Epidermal melanocyte (primary cell): ENCODE results near the gene PTPN18.

Experiments
- DNase-seq: peaks from one replicate; pipeline ENCODE4 v3.0.0; 2011; ENCODE audit warnings: low spot score; ENCODE audit not compliant: insufficient read length

Gene PTPN18

DNA sequence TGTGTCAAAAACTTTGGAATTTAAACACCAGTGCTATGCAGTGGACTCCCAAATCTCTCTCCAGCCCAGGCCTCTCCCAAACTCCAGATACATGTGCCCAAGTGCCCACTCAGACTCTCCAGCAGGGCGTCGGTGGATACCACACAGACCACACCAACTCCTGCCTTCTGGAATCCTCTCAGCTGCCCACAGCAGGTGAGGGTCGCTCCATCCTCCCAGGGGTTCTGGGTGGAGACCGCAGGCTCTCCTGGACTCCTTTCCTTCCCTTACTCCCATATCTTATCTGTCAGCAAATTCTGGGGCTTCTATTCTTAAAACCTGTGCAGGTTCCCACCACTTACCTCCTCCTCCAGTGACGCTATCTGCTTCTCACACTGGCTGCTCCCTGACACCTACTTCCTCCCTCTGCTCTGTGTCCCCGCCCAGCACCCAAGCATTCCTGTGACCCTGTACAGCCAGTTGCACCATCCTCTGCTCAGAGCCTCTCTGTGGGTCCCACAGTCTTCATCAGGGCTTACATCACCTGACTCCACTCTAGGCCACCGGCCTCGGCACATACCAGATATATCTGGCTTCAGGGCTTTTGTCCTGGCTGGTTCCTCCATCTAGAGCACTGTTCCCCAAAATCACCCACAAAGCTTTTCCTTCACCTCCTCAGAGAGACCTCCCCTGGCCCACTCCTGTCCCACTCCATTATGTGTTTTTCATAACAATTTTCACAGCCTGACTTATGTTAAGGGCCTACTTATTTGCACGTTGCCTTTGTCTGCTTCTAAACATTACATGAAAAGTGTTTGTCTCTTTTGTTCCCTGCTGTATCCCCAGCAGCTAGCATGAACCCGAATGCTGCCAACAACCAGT lies 15.7 kb upstream of the PTPN18 start:
- no peak for DNase-seq

DNA sequence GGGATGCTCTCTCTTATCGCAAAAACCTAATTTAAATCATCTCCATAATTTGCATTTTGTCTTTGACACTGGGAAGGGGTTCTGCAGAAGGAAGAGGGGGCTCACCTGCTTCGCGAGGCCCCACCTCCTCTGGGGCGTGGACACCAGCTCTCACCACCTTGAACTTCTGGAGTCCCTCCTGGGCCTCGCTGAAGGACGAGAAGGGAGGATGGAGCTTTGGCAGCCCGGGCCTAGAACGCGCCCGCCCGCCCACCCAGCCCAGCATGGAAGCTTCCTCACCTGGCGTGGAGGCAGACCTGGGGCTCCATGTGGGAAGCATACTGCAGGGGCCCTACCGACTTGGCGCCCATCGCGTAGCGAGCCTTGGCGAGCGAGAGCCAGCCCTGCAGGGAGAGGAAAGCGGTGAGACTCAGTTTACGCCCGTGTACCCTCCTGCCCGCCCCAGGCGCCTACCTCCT lies 14.3 kb upstream of the PTPN18 start:
- DNase-seq = no peak

DNA sequence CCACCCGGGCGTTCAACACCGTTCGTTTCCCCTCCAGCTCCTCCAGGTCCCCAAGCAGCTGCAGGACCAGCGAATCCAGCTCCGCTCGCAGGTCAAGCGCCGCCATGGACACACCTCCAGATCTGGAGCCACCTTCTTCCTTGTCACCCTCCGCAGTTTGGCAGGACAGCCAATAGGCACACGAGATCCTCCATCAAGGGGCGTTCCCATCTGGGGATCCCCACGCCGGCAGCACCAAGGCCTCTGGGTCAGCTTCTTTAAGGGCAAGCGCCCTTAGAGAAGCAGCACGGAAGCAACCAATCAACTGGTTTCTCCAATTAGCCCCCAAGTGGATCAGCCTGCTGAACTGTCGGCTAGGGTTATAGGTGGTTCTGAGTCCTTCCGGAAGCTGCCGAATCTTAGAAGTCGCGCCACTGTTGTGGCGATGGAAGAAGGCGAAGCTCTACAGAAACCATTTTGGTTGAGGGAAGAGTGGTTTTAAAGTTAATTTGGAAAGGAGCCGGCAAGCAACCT lies 13.8 kb upstream of the PTPN18 start:
- peak; percentile 88 for DNase-seq

DNA sequence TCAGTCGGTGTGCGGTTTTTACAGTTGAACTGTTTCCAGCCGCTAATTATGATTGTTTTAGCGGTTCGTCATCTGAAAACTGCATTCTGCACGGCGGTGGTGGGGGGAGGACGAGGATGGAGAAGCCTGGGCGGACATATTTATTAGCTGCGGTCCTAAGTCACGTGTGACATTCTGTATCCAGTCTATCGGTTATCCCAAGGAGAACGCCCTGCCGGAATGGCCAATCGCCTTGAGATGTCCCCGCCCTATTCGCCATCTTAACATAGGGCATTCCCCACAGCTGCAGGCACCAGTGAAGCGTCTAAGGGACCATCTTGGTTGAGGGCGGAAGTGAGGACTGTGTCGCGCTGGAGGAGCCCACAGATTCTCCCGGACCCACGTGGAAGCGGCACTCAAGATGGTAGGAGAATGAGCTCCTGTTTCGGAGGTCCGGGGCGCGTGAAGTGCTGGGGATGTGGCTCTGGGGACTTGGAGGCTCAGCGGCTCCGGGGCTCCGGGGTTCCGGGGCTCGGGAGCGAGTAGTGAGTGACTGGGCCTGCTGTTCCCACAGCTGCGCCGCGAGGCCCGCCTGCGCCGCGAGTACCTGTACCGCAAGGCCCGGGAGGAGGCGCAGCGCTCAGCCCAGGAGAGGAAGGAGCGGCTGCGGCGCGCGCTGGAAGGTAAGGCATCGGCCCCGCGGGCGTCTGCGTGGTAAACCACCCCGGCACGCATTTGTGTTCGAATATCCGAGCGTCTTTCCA lies 13.2 kb upstream of the PTPN18 start, which contains the start of gene IMP4:
TSS of gene IMP4 (plus strand) at position 365 of the 743 bp plus-strand sequence. CDS start at position 401, 36 bp downstream.
- peak; percentile 94 for DNase-seq

DNA sequence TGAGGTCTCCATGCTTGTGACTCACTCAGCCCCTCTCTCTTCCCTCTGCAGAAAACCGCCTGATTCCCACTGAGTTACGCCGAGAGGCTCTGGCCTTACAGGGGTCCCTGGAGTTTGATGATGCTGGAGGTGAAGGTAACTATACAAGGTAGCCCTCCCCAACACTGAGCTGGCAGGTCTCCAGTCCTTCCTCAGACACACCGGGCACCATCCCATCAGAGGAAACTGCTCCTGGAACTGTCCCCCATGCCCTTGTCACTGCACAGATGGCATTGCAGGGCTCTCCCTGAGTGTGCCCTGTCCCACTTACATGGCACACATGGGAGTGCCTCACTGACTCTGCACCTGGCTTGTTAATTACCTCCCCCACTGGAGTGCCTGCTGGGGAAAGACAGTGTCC lies 11.3 kb upstream of the PTPN18 start:
- no peak for DNase-seq

GRCh38 chr2:130345091-130345490 lies 10.8 kb upstream of the PTPN18 start:
- DNase-seq = no peak

- DNase-seq = no peak
Measured at GRCh38 chr2:130345611-130346010, 10.2 kb upstream of the PTPN18 start.

DNA sequence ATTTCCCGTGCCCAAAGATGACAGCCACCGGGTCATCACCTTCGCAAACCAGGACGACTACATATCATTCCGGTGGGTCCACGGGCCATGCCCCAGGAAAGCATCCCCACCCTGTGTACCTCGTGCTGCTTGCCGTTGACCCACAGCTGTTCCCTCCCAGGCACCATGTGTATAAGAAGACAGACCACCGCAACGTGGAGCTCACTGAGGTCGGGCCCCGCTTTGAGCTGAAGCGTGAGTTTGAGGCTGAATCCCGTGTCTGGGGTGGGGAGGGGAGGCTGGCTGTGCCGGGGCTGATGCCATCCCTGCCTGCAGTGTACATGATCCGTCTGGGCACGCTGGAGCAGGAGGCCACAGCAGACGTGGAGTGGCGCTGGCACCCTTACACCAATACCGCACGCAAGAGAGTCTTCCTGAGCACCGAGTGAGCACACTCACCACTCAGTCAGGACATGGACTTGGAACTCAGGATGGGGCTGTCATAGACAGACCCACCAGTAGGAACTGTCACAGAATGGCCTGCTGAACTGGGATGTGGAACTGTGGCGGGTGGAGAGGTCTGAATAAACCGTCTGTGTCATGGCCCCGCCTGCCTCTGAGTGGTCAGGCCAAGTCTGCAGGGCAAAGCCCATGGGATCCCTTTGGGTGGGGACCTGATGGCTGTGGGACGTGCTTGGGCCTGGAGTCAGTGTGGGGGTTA lies 9.7 kb upstream of the PTPN18 start:
- DNase-seq = no peak

- no peak for DNase-seq
Measured at GRCh38 chr2:130346741-130347066, 9.2 kb upstream of the PTPN18 start.

GRCh38 chr2:130347220-130347925 lies 8.5 kb upstream of the PTPN18 start:
- no peak for DNase-seq

DNA sequence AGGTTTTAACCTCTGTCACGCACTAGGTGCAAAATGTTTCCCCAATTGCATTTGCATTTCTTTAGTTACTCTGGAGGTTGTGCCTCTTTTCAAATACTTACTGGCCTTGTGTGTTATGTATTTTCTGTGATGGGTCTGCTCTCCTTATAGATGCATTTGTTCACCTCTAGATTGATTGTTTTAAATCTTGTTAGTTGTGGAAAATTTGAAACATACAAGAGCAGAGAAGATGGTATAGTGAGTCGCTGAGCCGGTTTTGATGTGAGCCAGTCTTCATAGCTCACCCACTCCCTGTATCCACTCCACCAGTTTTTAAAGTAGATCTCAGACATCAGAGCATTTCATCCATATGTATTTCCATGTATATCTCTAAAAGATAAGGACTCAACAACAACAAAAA lies 6.7 kb upstream of the PTPN18 start:
- DNase-seq = no peak

DNA sequence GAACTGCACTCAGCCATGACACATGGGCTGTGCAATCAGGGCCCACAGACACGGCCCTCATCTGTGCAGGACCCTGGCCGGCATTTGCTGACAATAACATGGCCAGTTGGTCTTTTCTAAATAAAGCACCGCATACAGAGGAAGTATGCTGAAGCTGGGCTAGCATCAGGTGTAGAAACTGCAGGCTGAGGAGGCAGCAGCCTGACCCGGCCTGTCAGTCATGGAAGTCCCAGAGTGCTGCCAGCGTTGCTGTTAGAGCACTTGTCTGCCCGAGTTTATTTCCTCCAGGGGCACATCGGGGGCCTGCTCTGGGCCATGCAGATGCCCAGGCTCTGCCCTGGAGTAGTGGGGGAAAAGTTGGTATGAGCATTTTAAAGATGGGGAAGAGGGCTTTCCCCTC lies 4.1 kb upstream of the PTPN18 start:
- DNase-seq = no peak

DNA sequence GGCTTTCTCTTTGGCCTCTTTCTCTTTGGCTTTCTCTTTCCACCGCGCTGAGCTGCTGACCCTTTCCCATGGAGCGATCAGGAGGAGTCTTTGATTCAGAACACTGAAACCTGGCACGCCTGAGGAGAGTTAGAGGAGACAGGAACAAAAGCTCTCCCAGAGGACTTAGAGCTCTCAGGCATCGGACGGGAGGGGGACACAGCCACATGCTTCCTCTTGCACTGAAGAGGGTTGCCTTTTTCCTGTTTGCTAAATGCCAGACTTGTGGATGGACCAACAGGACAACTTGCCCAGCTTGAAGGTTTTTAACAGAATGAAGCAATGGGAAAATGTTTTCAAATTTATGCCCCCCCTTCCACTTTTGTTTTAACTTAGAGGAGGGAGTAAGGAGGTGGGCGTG lies 3.6 kb upstream of the PTPN18 start:
- no peak for DNase-seq

- DNase-seq = no peak
Measured at GRCh38 chr2:130353291-130354138, 2.3 kb upstream of the PTPN18 start.

DNA sequence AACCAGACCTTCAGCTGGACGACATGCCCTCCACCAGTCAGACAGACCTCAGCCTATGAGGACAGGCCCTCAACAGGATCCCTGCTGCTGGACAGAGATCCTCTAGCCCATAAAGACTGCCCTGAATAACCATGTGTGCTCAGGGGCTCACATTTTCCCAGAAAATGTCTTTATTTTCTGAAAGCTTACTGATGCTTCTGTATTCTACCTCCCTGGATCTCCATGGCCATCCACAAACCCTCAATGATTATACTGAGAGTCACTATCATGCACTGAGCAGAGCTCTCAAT lies 1.8 kb upstream of the PTPN18 start:
- DNase-seq = no peak

DNA sequence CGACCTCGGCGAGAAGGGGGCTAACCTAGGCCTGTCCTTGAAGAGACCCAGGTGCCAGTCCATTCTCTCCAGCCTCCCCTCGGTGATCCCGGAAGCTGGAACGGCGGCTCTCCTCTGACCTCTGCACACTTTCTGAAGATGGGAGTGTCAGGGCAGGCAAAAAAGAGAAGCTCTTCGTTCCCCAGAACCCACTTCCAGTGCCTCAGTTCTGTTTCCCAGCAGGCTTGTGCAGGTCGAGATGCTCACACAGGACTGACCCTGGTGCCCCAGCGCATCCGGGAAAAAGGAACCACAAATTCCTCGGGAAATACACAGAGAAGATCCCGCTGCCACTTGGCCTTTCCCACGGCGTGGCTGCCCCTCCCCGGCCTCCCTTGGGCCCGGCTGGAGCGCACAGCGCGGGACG lies 681 bp upstream of the PTPN18 start:
- no peak for DNase-seq

GRCh38 chr2:130357864-130358263 lies 2.0 kb downstream of the PTPN18 start:
- DNase-seq = no peak

DNA sequence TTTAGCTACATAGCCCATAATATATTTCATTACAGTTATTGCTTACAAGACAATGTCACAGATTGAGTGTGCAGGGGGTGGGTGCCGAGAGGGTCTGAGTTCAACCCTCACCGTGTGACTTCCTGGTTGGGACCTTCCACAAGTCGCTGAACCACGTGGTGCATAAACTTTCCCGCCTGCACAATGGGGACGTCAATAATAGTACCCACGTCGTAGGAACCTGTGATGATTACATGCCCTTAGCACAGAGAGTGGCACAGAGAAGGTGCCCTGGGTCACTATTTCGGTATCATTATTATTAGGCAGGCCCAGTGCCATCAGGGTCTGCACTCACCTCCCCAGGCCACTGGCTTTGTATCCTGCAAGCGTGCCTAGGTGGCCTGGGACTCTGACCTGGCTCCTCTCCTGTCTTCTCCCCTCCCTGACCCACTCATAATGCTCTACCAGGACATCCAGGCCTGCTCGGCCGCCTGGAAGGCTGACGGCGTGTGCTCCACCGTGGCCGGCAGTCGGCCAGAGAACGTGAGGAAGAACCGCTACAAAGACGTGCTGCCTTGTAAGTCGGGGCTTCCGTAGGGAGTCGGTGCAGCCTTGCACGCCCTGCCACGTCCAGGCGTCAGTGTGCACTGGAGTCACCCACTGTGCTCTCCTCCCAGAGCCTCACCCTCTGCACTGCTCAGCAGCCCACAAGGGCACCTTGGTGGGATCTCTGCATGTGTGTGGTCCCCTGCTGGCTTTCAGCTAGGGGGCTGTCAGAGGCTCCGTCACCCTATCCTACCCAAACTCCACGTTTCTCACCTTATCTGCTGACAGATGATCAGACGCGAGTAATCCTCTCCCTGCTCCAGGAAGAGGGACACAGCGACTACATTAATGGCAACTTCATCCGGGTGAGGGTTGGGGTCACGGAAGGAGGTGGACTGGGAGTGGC lies 2.8 kb downstream of the PTPN18 start:
- no peak for DNase-seq

DNA sequence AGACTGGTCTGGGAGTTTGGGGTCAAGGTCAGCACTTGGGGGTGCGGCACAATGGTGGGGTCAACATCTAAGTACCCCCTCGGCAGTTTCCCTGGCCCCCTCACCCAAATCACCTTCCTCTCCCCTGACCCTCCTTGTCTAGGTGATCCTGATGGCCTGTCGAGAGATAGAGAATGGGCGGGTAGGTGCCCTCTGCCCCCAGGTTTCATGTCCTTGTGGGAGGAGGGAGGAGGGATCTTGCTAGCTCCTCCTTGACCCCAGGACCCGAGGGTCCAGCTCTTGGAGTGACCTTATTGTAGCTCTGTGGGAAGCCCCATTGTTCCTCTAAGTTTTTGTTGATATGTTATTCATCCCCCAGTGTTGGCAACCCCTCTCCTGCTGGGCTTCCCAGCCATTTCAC lies 3.6 kb downstream of the PTPN18 start:
- DNase-seq = no peak
